HL-60 (cell line): ENCODE results near the gene THSD1.

Experiments
- CTCF ChIP-seq: IDR thresholded peaks from one replicate; pipeline ENCODE4 v1.5.1; 2011; ENCODE audit warnings: low read length, control low read depth, inconsistent platforms; ENCODE audit not compliant: insufficient read depth
- GABPA ChIP-seq: IDR thresholded peaks from 2 replicates; pipeline ENCODE4 v1.6.1; 2012; ENCODE audit warnings: low read depth
- POLR2AphosphoS5 ChIP-seq: IDR thresholded peaks from 2 replicates; pipeline ENCODE4 v1.6.1; 2012; ENCODE audit warnings: low read depth
- REST ChIP-seq: IDR thresholded peaks from 2 replicates; pipeline ENCODE4 v1.6.1; 2012; ENCODE audit warnings: low read depth; ENCODE audit not compliant: insufficient replicate concordance
- SPI1 ChIP-seq: IDR thresholded peaks from 2 replicates; pipeline ENCODE4 v1.6.1; 2012; ENCODE audit warnings: low read depth, mild to moderate bottlenecking, borderline replicate concordance

GRCh38 chr13:52454459-52454819, 48.5 kb upstream of the THSD1 start:
- no peak for TF ChIP-seq CTCF
- TF ChIP-seq POLR2AphosphoS5 = no peak
- no peak for TF ChIP-seq REST
- no peak for TF ChIP-seq GABPA
- peak; percentile 48; the same call in 1 of the 2 replicates for TF ChIP-seq SPI1
